B cell (primary cell): Measurements from ENCODE around the gene XPO5.

ENCODE experiments used
- EZH2 ChIP-seq: IDR thresholded peaks from 2 replicates; pipeline ENCODE4 v1.6.1; 2012; ENCODE audit warnings: borderline replicate concordance, low read depth, mild to moderate bottlenecking, moderate library complexity, low read length; ENCODE audit not compliant: insufficient read depth, poor library complexity, severe bottlenecking
- TF ChIP-seq, protein P1 (sequence below): fragments of 200-600 bp; IDR thresholded peaks from one replicate; pipeline ENCODE4 v1.8.0; 2022; ENCODE audit warnings: antibody characterized with exemption, mild to moderate bottlenecking

GRCh38 chr6:43588194-43588593 lies 12.4 kb upstream of the XPO5 start:
- TF ChIP-seq EZH2: no peak
- TF ChIP-seq, protein P1, sequence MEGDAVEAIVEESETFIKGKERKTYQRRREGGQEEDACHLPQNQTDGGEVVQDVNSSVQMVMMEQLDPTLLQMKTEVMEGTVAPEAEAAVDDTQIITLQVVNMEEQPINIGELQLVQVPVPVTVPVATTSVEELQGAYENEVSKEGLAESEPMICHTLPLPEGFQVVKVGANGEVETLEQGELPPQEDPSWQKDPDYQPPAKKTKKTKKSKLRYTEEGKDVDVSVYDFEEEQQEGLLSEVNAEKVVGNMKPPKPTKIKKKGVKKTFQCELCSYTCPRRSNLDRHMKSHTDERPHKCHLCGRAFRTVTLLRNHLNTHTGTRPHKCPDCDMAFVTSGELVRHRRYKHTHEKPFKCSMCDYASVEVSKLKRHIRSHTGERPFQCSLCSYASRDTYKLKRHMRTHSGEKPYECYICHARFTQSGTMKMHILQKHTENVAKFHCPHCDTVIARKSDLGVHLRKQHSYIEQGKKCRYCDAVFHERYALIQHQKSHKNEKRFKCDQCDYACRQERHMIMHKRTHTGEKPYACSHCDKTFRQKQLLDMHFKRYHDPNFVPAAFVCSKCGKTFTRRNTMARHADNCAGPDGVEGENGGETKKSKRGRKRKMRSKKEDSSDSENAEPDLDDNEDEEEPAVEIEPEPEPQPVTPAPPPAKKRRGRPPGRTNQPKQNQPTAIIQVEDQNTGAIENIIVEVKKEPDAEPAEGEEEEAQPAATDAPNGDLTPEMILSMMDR: no peak
